SK-N-MC (cell line): ENCODE measurements around the gene DISC1.

Source experiments
- EZH2 ChIP-seq: fragments of 200-600 bp; sonication (generic); IDR thresholded peaks from one replicate; pipeline ENCODE4 v1.6.1; 2017; ENCODE audit warnings: antibody characterized with exemption
- FOXP2 ChIP-seq: optimal IDR thresholded peaks from 2 replicates; pipeline ENCODE3; 2011; ENCODE audit warnings: mild to moderate bottlenecking, moderate library complexity; ENCODE audit not compliant: insufficient read depth; ENCODE audit errors: extremely low read length, control extremely low read depth
- POLR2AphosphoS5 ChIP-seq: IDR thresholded peaks from 2 replicates; pipeline ENCODE4 v1.6.1; 2012; ENCODE audit warnings: mild to moderate bottlenecking, low read depth, low read length, borderline replicate concordance

DNA sequence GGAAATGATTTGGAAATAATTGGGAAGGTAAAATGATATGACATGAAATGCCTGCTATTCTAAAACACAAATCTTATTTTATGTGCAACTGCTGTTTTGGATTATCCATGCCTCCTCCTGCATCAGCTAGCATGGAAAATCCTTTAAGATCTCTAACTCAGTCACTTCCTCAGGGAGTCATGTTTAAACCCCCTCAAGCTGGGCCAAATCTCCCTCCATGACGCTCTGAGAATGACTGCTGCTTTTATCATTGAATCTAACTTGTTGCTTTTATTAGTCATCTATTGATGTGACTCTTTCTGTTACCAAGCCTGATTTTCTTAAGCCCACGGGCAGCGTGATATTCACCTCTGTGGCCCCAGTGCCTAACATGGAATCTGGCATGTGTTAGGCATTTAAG, 324.8 kb downstream of the DISC1 start:
- TF ChIP-seq POLR2AphosphoS5 (no peak), EZH2 (no peak), FOXP2 (no peak)
